ENCODE data around the gene ARHGAP24.

GRCh38 chr4:85879518-85879917 is 404.6 kb downstream of the ARHGAP24 start:
- no peak for TF ChIP-seq CTCF (IDR thresholded peaks at IDR 0.05)
- no peak for TF ChIP-seq POLR2A (IDR thresholded peaks at IDR 0.05; ENCODE audit: low read length)
- no peak for TF ChIP-seq HOXA7 (CRISPR knock-in tag; IDR thresholded peaks at IDR 0.05)
- no peak for TF ChIP-seq CEBPB (IDR thresholded peaks at IDR 0.05)

All from A549 (cell line).